HG03469 (cell line): ENCODE results near the gene MAN1A2.
"Not testable (repeated sequence)": the region's sequence is repeated elsewhere in the genome, so short reads cannot be mapped to it uniquely, and the experiment has no call there.

Experiments used
- ATAC-seq: cut with Tn5 transposase; IDR thresholded peaks from one replicate; pipeline ENCODE4 v1.9.1; 2021; ENCODE audit warnings: mild to moderate bottlenecking, moderate library complexity, moderate number of reproducible peaks; ENCODE audit not compliant: unreplicated experiment

The MAN1A2 gene

DNA sequence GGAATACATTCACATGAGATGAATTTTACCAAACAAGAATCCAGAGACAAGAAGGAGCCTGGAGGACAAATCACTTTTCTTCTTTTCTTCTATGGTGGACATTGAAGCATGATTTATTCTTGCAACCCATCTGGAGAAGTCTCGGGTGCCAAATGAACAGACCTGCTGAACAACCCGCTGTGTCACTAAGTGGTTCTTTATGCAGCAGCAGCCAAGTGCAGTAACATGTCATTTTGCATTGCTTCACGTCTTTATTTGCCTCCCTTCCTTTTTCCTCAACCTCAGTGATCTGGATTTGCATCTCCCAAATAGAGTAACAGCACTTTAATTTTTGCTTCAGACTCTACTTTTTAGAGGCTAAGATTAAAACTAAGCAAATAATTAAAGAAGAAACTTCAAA, 188.6 kb downstream of the MAN1A2 start:
- ATAC-seq, result no peak

DNA sequence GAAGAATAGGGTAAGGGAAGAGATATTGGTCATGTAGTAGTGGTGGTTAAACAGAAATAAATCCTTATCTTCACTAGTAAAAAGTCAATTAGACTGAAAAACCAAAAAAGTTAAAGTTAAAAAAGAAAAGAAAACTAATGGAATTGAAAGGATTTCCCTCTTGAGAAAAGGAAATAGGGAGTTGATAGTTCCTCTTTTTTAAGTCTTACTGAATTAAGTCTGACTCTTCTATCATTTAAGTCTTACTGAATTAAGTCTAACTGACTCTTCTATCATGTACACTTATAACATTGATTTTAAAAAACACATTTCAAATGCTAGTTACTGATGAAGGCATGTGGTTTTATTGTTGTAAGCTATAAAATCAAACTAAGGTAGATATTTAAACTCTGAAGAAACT, 189.1 kb downstream of the MAN1A2 start:
- no peak for ATAC-seq

DNA sequence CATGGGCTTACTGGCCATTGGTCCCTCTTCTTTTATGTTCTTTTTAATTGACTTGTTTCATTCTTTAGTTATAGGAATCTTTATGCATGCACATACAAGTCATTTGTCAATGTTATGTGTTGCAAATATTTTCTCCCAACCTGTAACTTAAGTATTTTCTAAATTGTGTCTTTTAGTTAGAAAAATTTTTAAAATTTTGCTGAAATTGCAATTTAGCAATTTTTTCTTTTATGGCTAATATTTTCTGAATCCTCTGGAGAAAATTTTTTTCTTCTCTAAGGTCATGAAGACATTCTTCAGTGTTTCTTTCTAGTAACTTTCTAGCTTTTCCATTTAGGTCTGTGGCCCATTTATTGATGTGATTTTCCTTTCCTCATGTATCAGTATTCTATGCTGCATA, 189.7 kb downstream of the MAN1A2 start:
- no peak for ATAC-seq

DNA sequence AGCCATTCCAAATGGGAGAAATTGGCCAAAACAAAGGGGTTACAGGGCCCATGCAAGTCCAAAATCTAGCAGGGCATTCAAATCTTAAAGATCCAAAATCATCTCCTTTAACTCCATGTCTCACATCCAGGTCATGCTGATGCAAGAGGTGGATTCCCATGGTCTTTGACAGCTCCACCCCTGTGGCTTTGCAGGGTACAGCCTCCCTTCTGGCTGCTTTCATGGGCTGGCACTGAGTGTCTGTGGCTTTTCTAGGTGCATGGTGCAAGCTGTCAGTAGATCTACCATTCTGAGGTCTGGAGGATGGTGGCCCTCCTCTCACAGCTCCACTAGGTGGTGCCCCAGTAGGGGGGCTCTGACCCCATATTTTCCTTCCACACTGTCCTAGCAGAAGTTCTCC, 191.2 kb downstream of the MAN1A2 start:
- ATAC-seq, result not testable (repeated sequence)

DNA sequence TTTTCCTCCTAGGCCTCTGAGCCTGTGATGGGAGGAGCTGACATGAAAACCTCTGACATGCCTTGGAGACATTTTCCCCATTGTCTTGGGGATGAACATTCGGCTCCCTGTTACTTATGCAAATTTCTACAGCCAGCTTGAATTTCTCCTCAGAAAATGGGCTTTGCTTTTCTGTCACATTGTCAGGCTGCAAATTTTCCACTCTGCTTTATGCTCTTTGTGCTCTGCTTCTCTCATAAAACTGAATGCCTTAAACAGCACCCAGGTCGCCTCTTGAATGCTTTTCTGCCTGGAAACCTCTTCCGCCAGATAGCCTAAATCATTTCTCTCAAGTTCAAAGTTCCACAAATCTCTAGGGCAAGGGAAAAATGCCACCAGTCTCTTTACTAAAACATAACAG, 191.9 kb downstream of the MAN1A2 start:
- ATAC-seq, result no peak

DNA sequence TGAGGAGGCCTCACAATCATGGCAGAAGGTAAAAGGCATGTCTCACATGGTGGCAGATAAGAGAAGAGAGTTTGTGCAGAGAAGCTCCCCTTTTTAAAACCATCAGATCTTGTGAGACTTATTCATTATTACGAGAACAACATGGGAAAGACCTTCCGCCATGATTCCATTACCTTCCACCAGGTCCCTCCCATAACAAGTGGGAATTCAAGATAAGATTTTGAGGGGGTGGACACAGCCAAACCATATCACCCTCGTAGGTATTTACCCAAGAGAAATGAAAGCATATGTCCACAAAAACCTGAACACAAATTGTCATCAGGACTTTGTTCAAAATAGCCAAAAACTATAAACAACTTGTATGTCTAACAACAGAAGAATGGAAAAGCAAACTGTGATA, 192.7 kb downstream of the MAN1A2 start:
- ATAC-seq, result no peak

DNA sequence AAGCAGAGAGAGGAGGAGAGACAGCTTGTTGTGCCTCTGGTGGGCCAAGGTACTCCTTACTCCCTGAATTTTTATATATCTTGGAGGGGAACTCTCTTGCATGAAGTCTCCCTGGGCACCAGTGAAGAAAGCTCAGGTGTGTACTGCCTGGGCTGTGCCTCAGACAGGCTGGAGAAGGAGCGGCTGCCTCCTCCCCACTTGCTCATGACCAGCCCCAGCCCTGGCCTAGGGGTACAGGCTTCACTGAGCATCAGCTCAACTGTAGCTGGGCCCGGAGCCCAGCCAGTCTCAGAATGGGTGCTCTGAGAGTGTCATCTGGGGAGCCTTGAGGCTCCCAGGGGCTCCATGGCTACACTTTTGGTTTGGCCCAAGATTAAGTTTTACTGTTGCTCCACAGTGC, 193.8 kb downstream of the MAN1A2 start:
- no peak for ATAC-seq

DNA sequence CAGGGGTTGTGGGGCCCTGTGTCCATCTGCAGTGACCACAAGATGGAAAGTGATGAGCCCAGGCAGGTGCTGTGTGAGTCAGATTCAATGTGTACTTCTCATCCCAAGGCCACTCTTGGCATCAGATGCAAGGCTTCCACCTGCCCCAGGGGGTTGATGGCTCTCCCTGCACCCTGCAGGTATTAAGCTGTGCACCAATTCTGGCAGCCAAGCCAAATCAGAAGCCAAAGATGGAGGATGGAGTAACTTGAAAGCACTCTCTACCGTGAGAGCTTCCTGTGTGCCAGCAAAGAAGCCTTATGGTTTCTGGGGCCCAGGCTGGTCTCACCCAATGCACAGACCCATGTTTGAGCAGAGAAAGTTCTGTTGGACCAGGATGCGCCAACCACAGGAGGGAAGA, 194.3 kb downstream of the MAN1A2 start:
- no peak for ATAC-seq

DNA sequence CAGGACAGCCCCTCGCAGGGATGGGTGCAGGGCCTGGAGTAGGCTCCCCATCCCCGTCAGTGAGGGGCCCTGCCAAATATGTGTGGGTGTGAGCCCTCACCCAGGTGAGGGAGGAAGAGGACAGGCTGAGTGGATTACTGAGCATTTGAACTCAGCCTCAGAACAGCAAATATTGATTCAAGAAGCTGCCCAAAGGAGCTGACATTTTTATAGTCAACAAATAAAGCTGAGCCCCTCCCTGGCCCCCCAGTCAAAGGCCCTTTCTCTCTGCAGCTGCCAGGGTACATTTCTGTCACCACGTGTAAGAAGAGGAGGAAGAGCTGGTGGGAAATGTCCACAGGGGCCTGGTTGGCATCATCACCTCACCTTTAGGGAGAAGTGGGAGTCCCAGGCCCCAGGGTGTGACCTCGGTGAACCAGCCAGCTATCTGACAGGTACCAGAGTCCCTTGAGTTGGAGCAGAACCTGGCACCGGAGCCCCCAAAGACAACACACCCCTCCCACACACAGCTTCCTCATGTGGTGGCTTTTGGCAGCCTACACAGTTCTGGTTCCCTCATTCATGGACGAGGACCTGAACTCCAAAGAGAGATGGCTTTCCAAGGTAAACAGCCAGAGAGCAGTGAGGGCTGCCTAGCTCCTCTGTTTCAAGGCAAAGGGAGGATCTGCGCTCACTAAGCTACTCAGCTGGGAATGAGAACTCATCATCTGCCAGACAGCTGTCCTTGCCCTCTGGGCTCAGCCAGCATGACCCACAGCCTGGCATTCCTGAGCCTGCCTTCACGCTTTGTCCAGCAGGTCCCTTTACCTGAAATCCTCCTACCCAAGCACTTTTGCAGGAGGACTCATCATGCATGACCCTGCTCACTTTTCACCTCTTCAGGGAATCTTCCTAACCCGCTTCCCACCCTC, 195.6 kb downstream of the MAN1A2 start:
- no peak for ATAC-seq

DNA sequence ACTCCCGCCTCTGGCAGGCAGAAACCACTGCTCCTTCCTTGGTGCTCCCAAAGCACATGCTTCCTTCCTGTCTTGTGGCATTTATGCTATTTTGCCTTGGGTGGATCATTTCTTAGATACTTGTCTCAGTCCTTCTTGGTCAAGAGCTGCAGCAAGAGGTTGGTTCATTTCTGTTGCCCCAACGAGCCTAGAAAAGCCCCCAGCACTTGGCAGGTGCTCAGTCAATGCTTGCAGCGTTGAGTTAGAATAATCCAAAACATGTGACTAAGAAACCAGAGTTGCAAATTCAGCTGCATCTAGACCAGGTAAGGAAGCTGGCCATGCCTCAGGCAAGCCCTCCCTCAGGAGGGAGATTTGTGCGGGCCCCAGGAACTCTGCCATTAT, 196.2 kb downstream of the MAN1A2 start:
- no peak for ATAC-seq

DNA sequence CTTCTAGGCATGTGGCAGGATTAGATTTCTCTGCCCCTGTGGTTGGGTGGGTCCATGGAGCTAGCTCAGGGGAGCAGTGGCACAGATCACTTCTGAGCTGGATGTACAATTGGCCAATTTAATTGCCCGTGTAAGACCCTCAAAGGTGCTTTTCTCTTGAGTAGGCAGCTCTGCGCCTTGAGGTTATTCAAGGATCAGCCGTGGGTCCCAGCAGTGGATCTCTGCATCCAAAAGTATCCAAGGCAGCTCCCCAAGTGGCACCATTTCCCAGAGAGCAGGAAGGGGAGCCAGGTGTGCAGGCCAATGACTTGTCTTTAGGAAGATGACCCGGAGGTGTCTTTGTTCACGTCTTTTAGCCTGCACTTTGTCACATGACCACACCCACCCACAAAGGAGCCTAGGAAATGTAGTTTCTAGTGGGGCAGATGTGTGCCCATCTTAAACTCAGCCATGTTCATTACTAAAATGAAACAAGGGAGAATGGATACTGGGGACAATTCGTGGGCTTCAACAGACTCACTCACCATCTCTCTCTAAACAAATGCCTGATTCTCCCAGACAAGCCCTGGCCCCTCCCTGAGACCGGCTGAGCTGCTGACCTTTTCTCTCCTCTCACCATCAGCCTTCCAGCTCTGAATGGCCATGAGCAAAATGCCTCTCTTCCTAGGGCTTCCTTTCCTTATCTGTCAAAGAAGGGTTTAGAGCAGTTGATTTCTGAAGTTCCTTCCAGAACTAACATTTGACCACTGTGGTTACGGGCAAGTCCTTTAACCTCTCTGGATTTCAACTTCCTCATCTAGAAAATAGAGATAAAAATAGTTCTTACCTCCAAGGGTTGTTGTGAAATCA, 197.2 kb downstream of the MAN1A2 start:
- no peak for ATAC-seq

DNA sequence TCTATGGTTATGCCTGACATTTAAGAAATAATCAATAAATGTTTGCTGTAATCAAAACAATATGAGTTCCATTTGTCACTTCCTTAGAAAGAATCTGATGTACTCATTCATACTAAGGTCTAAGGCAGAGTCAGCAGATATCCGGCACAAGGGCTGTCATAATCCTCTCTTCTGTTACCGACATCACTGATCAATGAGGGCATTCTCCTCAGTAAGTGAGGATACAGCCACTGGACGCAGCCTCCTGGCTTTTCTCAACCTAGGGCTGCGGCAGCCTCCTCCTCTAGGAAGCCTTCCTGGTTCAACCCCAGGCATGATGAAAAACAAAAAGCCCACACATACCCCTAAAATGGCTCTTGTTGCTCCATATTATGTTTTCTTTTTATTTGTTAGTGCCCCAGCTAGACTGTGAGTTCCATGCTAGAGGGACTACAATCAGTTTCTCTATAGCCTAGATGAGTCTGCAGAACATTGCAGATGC, 197.9 kb downstream of the MAN1A2 start:
- no peak for ATAC-seq

DNA sequence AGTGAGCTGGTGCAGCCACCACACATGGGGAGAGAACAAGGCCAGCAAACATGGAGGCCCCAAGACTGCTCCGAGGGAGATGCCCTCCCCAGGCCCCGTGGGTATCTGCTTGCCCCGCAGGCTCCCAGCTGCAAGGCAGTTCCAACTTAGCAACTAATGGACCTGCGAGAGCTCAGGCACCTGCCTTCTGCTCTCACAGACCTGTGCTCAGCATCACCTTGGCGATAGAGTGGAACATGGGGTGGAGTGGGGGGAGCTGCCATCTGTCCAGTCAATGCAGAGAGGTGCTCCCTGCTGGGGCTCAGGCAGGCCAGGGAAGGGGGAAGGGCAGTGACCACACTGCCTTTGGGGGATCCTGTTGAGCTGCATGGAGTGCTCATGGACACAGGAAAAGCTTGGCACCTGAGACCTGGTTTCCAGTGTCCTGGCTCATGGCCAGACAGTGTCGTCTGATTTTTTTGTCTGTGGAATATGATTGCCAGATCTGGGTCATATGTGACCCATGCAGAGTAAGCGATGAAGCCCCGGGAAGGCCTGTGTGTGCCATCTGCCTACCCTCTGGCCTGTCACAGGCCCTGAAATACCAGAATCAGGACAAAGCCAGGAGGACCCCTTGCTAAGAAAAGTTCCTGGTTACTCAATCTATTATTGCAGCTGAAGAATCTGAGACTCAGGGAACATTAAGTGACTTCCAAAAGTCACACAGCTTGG, 198.7 kb downstream of the MAN1A2 start:
- no peak for ATAC-seq

DNA sequence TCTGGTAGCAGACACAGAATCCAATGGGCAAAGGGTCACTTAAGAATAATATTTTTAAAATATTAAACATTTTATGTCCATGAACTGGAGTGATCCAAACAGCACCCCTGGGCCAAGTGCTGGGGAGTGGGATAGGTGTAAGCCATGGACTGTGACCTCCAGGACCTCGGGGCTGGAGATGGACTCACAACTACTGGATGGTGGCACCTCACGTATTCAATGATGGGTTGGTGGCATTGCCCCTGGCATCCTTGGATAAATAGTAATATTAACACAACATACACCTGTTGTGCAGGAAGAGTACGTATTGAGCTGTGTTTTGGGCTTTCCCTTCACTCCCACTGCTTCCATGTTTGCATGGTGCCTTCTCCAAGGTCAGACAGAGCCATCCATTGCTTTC, 199.3 kb downstream of the MAN1A2 start:
- no peak for ATAC-seq

DNA sequence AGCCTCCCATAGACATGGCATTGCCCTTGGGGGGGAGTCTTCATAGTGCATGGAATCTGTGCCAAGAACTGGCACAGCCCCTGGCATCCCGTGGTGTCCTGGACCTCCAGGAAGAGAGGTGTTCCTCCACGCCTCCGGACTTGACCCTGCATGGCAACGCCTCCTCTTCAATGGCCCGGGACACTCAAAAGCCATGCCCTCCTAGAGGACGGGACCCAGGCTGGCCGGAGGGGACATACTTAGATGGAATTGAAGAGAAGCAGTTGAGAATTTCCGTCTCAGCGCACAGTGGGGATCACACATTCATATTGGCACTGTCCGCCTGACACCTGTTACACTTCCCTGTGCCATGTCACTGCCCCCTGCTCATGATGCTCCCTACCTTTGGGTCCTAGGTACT, 200.2 kb downstream of the MAN1A2 start:
- no peak for ATAC-seq

DNA sequence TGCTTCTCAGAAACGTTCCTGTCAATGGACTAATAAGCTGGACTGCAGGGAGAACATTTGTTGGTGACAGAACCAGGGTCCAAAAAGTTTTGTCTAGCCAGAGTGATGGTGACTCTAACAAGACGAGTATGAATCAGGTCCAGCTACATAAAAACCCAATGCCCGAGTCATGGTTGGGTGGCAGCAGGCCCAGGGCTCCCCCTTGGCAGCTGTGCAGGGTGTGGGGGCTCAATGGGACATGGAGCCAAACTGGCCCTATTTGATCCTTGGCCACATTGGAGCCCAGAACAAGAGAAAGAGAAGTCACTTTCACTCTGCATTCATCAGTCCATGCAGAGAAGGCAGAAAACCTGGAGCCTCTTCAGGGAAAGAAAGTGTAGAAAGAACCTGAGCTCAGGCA, 200.7 kb downstream of the MAN1A2 start:
- no peak for ATAC-seq

DNA sequence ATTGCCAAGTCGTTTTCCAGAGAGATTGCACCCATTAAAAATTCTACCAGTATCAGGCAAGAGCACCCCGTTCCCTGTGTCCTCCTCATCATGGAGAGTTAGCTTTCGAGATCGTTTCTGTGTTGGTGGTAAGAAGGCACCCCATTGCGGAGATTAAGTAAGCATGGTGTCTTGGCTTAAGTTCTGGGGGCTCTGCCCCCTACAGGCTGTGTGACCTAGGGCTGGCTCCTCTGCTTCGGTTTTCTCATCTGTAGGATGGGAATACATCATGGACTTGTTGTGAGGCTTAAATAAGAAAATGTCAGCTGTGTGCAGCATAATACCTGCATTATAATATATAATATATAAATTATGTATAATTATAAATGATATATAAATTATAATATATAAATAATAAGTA, 201.8 kb downstream of the MAN1A2 start:
- no peak for ATAC-seq

DNA sequence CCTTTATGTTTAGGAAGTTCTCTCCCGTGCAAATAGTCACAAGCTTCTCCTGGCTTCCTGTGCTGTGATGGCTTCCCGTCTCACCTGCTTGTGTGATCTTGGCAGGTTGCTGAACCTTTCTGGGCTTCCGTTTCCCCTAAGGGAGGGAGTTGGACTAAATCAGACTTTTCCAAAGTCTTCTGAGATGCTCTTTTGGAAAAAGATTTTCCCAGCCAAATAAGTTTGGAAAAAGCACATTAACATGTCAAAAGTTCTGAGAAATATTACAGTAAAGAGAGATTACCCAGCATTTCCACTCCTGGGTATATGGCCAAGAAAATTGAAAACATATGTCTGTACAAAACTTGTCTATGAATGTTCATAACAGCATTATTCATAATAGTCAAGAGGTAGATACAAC, 202.6 kb downstream of the MAN1A2 start:
- no peak for ATAC-seq

DNA sequence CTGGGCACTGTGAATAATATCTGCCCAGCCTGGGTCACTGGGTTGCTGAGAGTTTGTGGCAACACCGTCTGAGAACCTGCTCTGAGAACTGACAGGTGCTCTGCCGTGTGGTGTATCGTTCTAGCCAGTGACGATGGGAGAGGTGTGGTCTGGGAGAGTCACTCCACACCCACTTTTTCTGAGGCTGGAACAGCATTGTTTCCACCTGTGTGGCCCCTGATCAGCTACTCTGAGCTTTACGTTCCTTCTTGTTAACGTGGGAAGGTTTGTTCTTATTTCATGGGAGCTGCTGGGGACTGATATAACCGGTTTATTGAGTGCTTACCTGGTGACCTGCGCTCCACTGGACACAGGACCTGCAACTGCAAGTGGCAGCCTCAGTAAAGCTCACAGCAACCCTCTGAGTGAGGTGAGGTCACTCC, 203.8 kb downstream of the MAN1A2 start:
- no peak for ATAC-seq

DNA sequence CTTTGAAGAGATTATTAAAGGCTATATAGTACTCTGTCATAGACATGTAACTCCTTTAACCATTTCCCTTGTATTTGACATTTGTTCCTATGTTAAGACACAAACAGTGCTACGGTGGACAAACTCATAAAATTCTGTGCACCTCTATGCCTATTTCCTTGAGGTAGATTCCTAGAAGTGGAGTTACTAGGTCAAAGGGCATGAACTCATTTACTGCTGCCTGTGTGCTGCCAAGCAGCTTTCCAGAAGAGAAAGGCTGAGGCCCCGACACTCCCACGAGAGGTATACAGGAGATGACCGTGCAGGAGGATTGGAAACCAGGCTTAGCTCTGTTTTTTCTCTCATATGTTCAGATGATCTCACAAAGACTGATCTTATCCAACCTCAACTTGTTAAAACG, 204.2 kb downstream of the MAN1A2 start:
- ATAC-seq, result no peak

DNA sequence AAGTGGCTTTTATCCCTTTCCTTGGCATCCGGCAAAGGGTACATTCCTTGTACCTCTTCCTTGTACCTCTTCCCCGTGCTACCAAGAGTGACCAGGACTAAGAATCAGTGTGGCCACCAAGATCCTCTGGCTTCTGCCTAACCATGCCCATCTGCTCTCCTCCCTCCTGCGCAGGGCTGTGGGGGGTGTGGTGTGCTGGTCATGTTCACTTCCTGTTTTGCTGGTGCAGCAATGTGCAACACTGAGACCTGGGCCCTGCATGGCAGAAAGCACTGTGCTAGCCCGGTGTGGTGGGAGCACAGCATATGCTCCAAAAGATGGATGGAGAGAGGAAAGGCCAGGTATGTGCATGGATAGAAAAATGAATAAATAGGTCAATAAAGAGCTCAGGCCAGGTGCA, 205.3 kb downstream of the MAN1A2 start:
- no peak for ATAC-seq
